Suprapubic skin (tissue), 3 donors: Measurements from ENCODE around the gene G2E3.

Experiments
- POLR2AphosphoS5 ChIP-seq, 3 donors: sonication (generic); formaldehyde crosslinking; IDR thresholded peaks; one replicate each; pipeline ENCODE4 v1.6.1; 2017; ENCODE audit warnings: antibody characterized with exemption in 3 of 3
- TF ChIP-seq, protein P1 (sequence below), 2 donors: fragments of 200-600 bp in 1 of 2; fragments of 450-650 bp in 1 of 2; sonication (generic) in 1 of 2; IDR thresholded peaks; one replicate each; pipeline ENCODE4 v1.5.1; 2016 to 2019; ENCODE audit warnings: antibody characterized with exemption in 2 of 2, mild to moderate bottlenecking in 1 of 2, moderate library complexity in 1 of 2

- TF ChIP-seq, protein P1, sequence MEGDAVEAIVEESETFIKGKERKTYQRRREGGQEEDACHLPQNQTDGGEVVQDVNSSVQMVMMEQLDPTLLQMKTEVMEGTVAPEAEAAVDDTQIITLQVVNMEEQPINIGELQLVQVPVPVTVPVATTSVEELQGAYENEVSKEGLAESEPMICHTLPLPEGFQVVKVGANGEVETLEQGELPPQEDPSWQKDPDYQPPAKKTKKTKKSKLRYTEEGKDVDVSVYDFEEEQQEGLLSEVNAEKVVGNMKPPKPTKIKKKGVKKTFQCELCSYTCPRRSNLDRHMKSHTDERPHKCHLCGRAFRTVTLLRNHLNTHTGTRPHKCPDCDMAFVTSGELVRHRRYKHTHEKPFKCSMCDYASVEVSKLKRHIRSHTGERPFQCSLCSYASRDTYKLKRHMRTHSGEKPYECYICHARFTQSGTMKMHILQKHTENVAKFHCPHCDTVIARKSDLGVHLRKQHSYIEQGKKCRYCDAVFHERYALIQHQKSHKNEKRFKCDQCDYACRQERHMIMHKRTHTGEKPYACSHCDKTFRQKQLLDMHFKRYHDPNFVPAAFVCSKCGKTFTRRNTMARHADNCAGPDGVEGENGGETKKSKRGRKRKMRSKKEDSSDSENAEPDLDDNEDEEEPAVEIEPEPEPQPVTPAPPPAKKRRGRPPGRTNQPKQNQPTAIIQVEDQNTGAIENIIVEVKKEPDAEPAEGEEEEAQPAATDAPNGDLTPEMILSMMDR (IDR thresholded peaks at IDR 0.05) = no peak
- no peak for TF ChIP-seq POLR2AphosphoS5 (IDR thresholded peaks at IDR 0.05)
Observed at GRCh38 chr14:30564868-30565248, 5.9 kb downstream of the G2E3 start.
